DMS79 (cell line): ENCODE results near the gene FRMD5.
A peak's percentile ranks its signal among the peaks of the same experiment; 100 is the strongest.

Experiments used
- DNase-seq: peaks from one replicate; lab custom pipeline; 2025; lab: John Stamatoyannopoulos, UW

Gene FRMD5

DNA sequence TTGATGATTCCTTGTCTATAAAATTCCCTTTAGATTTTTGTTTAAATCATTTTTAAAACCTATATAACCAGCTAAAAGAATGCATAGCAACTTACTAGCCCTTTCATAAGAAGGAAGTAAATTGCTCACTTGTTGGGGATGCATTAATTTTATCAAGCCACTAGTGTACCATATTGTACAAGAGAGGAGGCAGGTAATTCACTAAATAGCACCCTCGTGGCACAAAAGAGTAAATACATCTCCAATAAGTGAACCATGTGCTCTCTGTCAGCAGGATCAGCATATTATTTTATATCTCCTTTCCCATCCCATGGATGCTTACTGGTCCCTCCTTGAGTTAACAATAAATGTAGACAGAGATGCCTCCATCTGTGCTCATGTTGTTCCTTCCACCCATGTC lies 34.3 kb downstream of the FRMD5 start:
- DNase-seq, result no peak

- no peak for DNase-seq
These were observed 35.6 kb downstream of the FRMD5 start for GRCh38 chr15:44159492-44159891.

DNA sequence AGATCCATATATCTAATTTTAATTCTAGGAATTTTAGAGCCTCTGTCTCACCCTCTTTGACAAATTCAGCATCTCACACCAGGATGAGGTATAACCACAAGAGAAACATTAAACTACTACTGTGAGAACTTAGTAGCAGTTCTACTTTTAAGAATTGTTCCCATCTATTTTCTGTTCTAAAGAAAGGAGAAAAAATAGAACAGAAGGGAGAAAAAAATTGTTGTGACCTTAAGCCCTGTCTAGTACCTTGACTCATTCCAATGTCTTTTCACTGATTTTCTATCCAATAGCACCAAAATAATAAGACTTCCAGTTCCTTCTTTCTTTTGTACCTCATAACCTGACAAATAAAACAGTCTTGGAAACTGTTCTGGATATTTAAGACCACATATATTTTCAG lies 37.0 kb downstream of the FRMD5 start:
- DNase-seq, result no peak

GRCh38 chr15:44157679-44158078 lies 37.4 kb downstream of the FRMD5 start:
- peak; percentile 30 for DNase-seq

DNA sequence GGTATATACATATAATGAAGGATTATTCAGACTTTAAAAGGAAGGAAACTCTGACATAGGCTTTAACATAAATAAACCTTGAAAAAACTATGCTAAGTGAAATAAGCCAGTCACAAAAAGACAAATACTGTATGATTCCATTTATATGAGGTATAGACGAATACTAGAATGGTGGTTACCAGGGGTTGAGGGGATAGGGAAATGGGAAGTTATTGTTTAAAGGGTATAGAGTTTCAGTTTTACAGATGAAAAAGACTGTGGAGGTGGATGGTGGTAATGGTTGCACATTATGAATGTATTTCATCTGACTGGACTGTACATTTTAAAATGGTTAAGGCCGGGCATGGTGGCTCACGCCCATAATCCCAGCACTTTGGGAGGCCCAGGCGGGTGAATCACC lies 41.7 kb downstream of the FRMD5 start:
- DNase-seq, result no peak

DNA sequence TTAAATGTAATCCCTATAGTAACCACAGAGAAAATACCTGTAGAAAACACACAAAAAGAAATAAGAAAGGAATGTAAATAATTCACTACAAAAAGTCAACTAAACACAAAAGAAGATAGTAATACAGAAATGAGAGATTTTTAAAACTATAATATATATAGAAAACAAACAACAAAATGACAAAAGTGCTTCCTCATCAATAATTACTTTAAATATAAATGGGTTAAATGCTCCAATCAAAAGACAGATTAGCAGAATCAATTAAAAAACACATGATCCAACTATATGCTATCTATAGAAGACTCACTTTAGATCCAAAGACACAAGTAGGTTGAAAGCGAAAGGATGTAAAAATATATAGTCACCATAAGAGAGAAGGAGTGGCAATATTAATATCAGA lies 45.8 kb downstream of the FRMD5 start:
- DNase-seq, result no peak

DNA sequence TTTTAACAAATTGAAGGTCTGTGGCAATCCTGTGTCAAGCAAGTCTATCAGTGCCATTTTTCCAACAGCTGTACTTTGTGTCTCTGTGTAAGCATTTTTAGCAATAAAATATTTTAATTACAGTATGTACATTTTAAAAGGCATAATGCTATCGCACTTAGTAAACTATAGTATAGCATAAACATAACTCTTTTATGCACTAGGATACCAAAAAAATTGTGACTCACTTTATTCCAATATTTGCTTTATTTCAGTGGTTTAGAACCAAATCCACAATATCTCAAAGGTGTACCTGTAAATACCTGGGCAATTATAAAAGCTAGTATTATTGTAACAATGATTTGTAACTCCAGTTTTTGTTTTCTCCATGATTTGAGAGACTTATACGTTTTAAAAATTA lies 46.5 kb downstream of the FRMD5 start:
- no peak for DNase-seq

GRCh38 chr15:44147636-44148035 lies 47.4 kb downstream of the FRMD5 start:
- DNase-seq, result no peak

DNA sequence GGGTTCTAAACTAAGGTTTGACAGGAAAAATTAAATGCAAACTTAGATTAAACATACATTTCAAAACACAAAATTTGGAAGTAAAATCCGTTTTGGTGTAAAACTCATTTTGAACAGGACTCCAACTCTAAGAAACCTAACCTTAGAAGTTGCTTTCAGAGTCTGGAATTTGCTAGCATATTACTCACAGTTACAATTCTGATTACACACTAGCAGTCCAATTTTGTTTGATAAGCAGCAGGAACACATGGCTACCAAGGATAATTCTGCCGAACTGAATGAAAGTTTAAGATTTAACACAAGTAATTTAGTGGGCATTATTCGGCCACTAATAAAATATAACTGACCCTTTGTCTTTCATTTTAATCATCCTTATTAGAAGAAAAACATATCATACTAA lies 49.6 kb downstream of the FRMD5 start:
- DNase-seq, result no peak

DNA sequence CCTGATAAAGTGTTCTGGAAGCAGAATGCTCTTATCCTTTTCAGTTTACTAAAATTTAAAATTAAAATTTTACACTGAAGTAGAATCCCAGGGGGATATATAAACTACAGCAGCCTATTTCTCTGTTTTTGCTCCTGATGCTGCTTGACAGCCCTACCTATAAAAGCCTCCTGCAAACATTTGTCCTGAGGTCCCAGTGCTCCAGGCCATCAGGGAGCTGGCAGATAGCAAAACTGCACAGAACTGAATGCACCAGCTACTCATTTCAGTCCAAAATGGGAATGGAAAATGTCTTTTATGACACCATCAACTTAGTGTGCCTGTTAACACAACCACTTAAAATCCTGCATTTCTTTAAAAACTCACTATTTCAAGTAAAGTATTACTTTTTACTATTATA lies 50.1 kb downstream of the FRMD5 start:
- DNase-seq, result no peak

- no peak for DNase-seq
These were observed 50.9 kb downstream of the FRMD5 start for GRCh38 chr15:44144184-44144583.

DNA sequence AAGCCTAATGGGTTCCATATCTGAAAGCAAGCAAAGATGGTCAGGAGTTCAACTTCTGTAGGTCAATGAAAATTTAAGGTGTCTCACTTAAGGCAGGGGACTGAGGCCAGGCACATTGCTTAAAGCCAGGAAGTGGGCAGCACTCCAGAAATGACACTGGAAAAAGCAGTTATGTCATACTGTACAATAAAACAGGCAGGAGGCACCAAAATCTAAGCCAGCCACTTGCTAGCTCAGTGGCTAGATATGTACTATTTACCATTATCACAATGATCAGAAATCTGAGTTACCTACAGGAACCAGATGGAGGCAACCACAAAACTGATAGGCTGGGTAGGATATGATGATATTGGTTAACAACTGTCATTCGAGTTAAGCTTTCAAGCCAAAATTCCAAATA lies 57.3 kb downstream of the FRMD5 start:
- DNase-seq, result no peak

GRCh38 chr15:44136991-44137477 lies 58.0 kb downstream of the FRMD5 start:
- no peak for DNase-seq

GRCh38 chr15:44132057-44132456 lies 63.0 kb downstream of the FRMD5 start:
- no peak for DNase-seq

DNA sequence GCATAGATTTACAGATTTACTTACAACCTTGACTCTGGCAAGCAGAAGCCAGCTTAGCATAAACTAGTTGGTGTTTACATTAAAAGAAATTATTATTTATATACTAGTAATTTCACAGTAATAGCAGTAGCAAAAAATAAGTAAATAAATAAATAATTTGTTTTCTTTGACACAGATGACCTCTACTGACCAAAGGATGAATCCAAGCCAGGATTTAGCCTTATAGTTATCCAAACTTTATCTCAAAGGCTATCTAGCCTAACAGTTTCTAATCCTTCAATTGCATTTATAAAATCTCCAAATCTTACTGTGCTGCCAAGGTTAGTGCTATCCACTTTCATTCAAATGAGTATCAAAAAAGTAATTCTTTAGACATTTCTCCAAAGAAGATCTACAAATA lies 64.3 kb downstream of the FRMD5 start:
- DNase-seq, result no peak

DNA sequence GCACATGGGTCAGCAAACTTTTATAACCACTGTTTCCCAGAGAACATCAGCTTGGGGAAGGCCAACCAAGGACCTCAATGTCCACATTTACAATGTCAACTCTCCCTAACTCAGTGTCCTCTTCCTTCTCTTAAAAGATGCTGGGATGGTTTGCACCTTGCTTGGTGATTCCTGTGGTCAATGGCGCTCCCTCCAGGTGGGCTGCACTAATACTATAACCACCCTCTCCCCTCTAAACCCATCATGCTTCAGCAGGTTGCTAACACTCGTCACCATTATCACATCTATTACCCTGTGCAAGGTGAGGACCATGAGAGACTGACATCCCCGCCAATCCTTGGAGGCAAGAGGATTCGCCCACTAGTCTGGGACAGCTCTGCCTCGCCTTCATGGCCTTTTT lies 65.2 kb downstream of the FRMD5 start:
- no peak for DNase-seq

DNA sequence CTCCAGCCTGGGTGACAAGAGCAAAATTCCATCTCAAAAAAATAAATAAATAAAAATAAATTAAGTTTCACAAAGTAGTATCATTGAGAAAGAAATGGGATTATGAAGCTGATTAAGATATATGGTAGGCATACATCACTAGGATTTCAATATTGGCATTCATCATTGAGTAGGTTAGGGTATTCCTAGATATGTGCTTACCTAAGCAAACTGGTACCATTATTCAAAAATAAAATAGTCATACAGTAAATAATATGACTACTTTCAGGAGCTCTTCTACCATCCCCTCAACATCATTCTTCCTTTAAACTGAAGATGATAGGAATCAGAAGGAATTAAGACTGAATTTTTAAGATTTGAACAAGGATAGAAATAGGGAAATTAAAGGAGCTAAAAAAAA lies 66.6 kb downstream of the FRMD5 start:
- DNase-seq, result no peak

DNA sequence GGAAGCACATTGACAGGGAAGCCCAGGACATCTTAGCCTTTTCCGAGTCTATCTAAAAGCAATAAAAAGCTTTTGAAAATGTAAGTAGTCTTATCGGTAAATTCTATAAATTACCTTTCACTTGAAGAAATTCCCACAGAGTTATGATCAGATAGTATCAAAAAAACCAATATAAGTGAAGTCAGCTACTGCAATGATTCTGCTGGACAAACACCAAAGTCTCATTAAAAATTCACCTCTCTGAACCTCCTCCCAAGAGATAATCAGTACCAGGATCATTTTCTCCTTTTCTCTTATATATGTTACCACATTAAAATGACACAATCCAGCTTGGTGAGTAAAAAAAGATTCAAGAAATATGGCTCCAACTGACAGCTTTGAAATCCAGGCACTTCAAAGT lies 69.2 kb downstream of the FRMD5 start:
- DNase-seq, result no peak

GRCh38 chr15:44102675-44103254 lies 92.3 kb downstream of the FRMD5 start:
- DNase-seq, result no peak

- DNase-seq, result no peak
These were observed 93.1 kb downstream of the FRMD5 start for GRCh38 chr15:44101944-44102343.

DNA sequence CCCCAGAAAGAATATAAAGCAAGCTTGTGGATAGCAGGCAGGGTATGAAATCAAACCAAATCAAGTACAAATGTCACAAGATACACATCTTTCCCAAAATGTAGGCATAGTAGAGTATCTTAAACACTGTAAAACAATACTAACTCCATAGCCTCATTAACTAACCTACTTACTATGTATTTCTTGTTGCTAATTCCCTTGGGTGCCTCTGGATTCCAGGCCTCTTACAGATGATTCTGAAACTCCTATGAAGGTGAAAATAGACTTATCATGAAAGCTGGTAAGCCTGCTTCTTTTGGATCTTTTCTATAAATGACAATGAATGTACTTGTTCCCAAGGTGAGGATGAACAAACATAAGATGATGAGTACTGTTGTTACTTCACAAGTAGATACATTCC lies 93.8 kb downstream of the FRMD5 start:
- no peak for DNase-seq

DNA sequence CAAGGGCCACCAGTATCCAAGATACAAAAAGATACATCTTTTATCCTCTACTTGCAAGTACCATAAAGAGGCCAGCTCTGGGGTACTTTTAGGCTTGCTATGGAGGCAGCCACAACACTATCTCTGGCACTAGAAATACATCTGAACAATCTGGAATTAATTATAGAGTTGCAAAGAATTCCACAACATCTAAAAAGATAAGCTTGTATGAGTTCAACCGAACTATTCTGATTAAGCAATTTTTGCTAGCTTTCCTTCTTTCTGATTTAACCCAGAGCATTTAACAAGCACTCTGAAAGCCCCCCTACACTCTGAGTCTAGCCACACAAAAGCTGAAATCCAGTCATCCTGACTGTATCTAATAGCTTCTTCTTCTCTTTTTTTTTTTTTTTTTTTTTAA lies 95.4 kb downstream of the FRMD5 start:
- DNase-seq, result no peak

DNA sequence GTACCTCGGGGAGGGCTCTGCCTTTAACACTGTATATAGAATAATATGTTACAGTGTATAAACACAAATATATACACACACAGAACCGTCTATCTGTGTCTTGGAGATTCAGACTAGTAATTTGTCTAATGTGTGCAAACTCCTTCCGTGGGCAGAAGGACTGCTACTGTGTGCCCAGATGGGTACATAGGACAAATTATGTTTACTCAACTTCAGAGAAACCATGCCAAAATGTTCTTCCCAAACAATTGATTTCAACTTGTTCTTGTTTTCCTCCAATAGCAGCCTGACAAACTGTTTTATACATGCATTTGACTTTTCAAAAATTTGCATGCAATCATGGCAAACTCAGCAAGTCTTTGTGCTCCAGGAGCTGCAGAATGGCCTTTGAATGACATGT lies 97.5 kb downstream of the FRMD5 start:
- no peak for DNase-seq

GRCh38 chr15:44096596-44096995 lies 98.5 kb downstream of the FRMD5 start:
- no peak for DNase-seq

DNA sequence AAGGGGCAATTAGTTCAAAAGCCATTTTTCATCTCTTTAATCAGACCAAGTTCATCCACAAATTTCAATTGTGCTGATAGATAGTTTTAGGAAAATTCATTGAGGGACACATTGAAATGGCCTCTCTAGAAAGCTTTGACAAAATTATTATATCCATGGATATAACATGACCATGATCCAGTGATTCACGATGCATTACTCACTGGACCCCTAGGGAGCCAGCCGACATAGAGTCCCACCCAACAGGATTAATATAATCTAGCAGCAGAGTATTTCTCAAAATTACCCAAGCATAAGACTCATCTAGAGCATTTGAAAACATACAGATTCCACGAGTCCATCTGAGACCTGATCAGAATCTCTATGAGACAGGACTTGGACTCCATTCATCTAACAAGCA lies 100.3 kb downstream of the FRMD5 start:
- DNase-seq, result no peak
